ENCODE data around the gene RAB35.

DNA sequence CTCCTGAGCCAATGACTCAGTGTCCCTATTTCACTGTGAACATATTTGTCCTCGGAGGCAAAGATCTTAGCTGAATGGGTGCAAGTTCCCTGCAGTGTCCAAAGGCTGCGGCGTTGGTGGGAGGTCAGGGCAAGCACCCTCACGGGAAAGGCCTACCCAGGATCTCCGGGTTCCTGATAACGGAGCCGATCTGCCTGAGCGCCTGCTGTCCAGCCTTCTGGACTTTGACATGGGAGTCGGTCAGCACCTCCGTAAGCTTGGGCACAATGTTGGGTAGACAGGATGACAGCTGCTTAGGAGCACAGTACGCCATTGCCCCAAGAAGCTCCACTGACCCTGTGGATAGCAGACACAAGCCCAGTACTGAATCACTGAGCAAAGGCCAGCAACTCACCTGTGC lies 31.5 kb upstream of the RAB35 start:
- TF ChIP-seq, protein P1, sequence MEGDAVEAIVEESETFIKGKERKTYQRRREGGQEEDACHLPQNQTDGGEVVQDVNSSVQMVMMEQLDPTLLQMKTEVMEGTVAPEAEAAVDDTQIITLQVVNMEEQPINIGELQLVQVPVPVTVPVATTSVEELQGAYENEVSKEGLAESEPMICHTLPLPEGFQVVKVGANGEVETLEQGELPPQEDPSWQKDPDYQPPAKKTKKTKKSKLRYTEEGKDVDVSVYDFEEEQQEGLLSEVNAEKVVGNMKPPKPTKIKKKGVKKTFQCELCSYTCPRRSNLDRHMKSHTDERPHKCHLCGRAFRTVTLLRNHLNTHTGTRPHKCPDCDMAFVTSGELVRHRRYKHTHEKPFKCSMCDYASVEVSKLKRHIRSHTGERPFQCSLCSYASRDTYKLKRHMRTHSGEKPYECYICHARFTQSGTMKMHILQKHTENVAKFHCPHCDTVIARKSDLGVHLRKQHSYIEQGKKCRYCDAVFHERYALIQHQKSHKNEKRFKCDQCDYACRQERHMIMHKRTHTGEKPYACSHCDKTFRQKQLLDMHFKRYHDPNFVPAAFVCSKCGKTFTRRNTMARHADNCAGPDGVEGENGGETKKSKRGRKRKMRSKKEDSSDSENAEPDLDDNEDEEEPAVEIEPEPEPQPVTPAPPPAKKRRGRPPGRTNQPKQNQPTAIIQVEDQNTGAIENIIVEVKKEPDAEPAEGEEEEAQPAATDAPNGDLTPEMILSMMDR (IDR thresholded peaks at IDR 0.05; ENCODE audit: low read depth, low read length): no peak
- TF ChIP-seq MYC (IDR thresholded peaks at IDR 0.05; ENCODE audit: low read depth, low read length) (no peak), POLR2A (IDR thresholded peaks at IDR 0.05; ENCODE audit: extremely low read depth, insufficient read length) (no peak)

All from NB4 (cell line).